Eye (tissue), 1 donor: Measurements from ENCODE around the gene CD244.
A peak's percentile ranks its signal among the peaks of the same experiment; 100 is the strongest.
"Not testable (repeated sequence)": the region's sequence is repeated elsewhere in the genome, so short reads cannot be mapped to it uniquely, and the experiment has no call there.

ENCODE experiments used
- DNase-seq: peaks from one replicate; pipeline ENCODE4 v3.0.0-alpha.2; 2015

Gene CD244

DNA sequence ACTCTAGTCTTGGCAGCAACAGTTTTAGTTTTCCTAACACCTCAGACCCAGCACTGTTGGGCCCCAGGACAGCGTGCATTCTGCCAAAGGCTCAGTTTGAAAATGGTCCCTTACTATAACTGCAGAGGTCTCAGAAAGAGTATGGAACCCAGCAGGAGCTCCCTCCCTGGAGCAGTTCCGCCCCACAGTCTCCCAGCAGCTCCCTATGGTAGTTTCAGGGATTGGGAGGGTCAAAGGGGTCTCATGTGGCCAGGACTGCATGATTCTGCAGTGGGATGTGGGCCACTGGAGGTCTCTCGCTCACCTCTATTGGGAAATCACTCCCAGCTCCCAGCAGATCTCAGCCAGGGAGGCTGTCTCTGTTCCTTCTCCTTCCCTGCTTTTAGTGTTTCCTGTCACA, 54.4 kb downstream of the CD244 start:
- no peak for DNase-seq

GRCh38 chr1:160807738-160808137, 54.9 kb downstream of the CD244 start:
- DNase-seq = no peak

DNA sequence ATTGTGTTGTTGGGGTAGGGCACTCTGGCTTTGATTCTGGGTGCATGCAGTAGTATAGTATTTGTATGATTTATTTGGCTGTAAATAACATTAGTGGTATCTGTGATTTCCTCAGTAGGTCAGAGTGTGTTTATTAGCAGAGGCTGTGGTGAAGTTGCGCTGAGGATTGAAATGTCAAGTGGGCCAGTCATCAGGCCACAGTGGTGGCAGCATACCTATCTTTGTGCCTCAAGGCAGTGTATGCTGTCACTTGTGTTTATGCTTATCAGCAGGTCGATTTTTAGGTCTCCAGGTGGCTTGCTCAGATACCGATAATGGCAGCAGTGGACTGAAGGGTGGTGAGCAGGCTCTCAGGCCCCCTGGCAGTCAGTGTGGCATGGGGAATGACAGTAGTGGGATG, 55.4 kb downstream of the CD244 start:
- no peak for DNase-seq

DNA sequence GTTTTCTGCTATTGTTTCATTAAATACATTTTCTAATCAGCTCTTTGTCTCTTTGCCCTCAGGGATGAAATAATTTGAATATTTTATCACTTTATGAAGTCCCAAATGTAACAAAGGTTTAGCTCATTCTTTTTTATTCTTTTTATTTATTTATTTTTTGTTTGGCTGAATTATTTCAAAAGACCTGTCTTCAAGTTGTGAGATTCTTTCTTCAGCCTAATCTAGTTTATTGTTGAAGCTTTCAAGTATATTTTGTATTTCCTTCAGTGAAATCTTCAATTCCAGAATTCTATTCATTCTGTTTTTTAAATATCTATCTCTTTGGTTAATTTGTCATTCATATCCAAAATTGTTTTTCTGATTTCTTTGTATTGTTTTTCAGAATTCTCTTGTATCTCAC, 55.9 kb downstream of the CD244 start:
- DNase-seq = no peak

DNA sequence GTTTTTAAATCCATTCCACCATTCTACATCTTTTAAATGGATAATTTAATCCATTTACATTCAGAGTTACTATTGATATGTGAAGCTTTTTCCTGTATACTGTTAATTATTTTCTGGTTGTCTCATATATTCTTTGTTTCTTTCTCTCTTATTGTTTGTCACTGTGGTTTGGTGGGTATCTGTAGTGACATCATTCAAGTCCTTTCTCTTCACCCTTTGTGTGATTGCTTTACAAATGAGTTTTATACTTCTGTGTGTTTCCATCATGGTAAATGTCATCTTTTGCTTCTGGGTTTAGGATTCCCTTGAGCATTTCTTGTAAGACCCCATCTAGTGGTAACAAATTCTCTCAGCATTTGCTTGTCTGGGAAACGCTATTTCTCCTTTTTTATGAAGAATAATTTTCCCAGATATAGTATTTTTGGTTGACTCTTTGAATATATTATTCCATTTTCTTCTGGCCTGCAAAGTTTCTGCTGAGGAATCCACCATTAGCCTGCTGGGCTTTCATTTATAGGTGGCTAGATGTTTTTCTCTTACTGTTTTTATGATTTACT, 56.5 kb downstream of the CD244 start:
- DNase-seq = no peak

DNA sequence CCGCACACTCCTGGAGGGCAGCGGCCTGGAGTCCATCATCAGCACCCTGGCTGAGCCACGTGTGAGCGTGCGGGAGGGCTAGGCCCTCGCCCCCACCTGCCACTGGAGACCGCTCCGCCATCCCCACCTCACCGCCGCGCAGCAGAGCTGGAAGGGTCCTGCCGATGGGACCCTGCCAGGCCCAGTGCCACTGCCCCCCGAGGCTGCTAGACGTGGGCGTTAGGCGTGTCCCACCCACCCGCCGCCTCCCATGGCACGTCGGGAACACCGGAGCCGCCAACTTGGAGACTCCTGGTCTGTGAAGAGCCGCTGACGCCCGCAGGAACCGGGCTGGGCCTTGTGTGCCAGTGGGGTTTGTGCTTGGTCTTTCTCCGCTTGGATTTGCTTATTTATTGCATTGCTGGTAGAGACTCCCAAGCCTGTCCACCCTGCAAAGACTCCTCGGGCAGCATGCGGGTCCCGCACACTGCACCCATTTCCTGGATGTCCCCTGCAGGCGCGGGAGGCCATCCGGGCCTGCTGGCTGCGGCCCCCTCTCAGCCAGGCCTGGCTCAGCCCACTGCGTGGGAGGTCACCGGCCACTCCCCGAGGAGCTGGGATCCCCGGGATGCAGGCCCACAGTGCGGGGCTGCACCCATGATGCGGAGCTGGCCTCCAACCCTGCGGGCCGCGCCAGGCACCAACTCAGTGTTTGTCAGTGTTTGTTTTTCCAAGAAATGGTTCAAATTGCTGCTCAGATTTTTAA, 60.7 kb downstream of the CD244 start:
- no peak for DNase-seq

- no peak for DNase-seq
These were observed 61.9 kb downstream of the CD244 start for GRCh38 chr1:160800645-160801408.

GRCh38 chr1:160800142-160800541, 62.5 kb downstream of the CD244 start:
- no peak for DNase-seq

DNA sequence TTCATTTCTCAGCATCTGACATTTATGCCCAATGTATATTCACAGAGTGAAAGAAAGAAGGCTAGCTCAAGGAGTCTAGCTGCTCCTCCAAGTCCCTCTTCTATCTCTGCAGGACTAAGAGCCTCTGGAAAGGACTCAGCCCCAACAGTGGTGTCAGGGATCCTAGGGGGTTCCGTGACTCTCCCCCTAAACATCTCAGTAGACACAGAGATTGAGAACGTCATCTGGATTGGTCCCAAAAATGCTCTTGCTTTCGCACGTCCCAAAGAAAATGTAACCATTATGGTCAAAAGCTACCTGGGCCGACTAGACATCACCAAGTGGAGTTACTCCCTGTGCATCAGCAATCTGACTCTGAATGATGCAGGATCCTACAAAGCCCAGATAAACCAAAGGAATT, 63.0 kb downstream of the CD244 start:
- no peak for DNase-seq

DNA sequence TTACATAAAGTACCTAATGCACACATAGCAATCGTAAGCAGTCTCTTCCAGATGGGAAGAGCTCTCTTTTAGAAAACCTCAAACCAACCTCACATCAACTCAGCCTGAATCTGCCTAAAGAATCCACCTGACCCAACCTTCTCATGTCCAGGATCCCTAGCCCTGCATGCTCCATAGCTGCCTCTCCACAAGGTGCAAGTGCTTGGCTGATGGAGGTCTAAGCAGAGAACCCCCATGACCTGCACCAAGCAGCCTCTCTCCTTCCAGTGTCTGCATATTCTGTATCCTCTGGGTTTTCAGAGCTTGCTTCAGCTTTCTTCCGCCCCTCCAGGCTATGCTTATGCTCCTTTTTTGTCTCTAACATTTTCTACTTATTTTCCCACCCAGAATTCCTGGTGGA, 64.2 kb downstream of the CD244 start:
- no peak for DNase-seq

- no peak for DNase-seq
These were observed 64.8 kb downstream of the CD244 start for GRCh38 chr1:160797861-160798273.

DNA sequence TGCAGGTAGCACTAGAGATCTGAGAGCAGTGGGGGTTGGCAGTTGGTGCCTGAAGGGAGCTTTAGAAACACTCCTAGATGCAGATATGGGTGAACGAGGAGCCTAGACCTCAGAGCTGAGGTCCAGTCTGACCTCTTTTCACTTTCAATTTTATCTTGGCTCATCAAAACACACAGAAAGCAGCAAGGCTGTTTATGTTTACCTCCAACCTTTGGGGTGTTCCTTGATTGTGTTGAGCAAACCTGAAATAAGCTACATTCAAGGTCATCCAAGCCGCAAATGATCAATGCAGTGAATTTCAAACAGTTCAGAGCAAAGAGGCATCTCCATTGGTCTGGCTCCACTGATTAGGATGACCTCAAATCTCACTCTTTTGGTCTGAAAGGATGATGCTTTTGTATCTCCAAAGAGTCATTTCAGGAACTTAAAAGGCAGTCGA, 65.4 kb downstream of the CD244 start:
- DNase-seq = no peak

GRCh38 chr1:160795951-160796383, 66.7 kb downstream of the CD244 start, which contains the start of gene LY9:
Gene LY9, plus strand, starts transcription at chr1:160796174. Its CDS starts 14 bp downstream, at chr1:160796188.
- no peak for DNase-seq

DNA sequence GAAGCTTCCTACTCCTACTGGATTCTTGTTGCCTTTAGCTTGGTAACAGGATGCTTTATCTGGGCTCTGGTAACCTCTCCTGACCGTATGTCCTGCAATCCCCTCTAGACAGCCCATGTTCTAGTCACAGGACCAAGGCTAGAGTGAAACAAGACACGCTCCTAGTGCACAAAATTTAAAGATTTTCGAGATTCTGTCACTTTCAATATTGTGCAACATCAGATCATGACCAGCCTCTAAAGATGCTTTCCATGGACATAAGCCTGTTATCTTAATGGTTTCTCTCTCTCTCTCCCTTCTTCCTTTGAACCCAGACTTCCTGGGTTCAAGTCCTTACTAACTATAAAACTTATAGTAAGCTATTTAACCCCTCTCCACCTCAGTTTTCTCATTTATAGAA, 68.3 kb downstream of the CD244 start:
- no peak for DNase-seq

- DNase-seq = no peak
These were observed 72.7 kb downstream of the CD244 start for GRCh38 chr1:160789702-160790611.

DNA sequence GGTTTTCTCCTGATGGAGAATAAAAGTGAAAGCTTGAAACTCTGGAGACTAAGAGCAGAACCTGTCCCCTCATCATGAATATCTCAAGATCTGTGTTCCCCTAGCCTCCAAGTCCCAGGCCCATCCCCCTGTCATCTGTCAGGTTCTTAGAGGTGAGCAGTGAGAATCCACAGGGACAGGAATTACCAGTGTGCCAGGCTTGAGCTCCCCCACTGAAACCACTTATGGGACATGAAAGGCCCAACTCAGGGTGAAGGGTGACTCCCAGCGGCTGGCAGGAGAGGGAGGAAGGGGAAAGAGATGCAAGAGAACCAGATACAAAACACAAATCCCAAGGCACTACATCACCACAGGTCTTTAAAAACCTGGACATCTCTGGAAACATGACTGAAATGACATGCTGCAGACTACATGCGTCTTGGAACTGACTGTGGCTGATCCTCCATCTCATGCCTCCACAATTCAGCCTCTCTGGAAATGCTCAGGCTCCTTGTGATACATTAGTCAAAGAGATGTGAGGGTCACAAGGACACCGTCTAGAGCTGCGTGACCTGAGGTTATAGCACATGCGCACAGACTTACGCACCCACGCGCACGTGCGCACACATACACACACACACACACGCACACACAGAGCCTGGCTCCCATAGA, 73.5 kb downstream of the CD244 start:
- no peak for DNase-seq

DNA sequence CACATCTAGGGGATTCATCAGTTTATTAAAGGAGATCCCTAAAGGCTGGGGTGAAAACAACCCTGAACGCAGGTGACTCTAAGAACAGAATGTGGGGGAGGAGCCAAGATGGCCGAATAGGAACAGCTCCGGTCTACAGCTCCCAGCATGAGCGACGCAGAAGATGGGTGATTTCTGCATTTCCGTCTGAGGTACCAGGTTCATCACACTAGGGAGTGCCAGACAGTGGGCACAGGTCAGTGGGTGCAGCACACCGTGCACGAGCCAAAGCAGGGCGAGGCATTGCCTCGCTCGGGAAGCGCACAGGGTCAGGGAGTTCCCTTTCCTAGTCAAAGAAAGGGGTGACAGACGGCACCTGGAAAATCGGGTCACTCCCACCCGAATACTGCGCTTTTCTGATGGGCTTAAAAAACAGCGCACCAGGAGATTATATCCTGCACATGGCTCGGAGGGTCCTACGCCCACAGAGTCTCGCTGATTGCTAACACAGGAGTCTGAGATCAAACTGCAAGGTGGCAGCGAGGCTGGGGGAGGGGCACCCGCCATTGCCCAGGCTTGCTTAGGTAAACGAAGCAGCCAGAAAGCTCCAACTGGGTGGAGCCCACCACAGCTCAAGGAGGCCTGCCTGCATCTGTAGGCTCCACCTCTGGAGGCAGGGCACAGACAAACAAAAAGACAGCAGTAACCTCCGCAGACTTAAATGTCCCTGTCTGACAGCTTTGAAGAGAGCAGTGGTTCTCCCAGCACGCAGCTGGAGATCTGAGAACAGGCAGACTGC, 79.5 kb downstream of the CD244 start:
- DNase-seq = not testable (repeated sequence)

DNA sequence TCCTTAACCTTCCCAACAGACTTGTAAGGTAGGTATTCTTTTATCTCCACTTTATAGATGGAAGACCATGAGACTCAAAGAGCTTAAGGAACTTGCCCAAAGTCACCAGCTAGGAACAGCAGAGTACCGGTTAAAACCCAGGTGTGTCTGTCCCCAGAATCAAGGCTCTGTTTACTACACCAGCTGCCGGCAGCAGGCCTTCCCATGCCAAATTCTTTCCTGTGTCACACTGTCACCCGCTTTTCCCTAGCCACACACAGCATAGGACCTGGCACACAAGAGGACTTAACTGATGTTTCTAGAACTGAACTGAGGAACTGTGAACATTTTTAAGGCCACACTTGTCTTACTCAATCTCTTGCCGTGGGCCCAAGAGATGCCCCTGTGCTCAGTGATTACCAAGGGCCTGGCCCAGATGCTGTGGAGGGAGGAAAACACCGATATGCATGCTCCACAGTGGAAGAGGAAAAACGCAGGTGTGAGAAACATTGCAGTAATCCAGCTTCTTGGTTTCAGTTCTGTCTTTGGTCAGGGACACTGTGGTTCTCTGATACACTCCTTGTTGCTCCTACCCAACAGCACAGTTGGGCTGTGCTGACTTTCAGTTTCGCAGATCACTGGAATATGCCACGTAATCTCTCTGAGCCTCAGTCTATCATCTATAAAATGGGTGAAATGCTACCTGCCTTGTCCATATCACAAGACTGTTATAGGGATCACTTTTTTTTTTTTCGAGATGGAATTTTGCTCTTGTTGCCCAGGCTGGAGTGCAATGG, 80.6 kb downstream of the CD244 start:
- DNase-seq = no peak

GRCh38 chr1:160781186-160781766, 81.4 kb downstream of the CD244 start:
- peak; percentile 37 for DNase-seq

- no peak for DNase-seq
These were observed 82.3 kb downstream of the CD244 start for GRCh38 chr1:160780398-160780755.
